NCI-H748 treated with DMSO at 0.1 percent for 48 hours (cell line): ENCODE results near the gene SPIRE1.
"Not testable (repeated sequence)": the region's sequence is repeated elsewhere in the genome, so short reads cannot be mapped to it uniquely, and the experiment has no call there.

Experiments
- DNase-seq: peaks from one replicate; lab custom pipeline; 2025; lab: John Stamatoyannopoulos, UW

SPIRE1 gene

DNA sequence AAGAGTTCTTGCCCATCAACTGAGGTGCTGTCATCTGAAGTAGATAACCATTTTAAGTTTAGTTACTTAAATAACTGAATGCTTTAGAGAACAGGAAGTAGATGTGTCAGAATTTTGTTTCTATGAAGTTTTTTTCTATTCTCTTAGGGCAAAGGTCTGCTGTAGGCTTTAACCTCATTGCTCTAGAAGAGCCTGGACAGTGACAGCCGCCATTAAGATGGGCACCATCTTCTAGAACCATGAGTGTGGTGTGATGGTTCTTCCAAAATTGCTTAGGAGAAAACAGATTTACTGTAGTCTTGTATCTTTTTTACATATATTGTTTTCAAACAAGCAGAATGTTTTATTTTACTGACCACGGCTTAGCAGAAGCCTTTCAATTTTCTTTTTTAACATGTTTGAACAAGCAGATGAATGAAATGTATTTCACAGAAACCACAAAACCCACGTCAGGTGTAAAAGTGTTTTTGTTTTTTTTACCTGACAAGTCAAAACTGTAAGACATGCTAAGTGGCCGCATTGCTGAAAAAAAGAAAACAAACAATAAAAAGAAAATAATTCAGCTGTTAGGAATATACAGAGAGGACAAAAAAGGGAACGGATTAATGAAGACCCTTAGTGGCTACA, 172.3 kb downstream of the SPIRE1 start:
- DNase-seq = no peak

DNA sequence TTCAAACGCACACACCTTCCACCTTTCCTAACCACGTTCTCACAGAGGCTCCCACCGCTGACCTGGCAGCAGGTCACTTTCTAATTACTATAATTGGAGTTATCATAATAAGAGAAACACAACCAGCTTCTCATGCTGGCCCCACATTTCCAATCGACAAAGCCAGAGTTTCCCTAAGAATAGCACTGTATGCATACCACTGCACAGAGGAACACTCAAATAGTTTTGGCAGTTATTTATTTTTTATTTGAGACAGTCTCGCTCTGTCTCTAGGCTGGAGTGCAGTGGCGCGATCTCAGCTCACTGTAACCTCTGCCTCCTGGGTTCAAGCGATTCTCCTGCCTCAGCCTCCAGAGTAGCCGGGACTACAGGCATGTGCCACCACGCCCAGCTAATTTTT, 176.0 kb downstream of the SPIRE1 start:
- not testable (repeated sequence) for DNase-seq

DNA sequence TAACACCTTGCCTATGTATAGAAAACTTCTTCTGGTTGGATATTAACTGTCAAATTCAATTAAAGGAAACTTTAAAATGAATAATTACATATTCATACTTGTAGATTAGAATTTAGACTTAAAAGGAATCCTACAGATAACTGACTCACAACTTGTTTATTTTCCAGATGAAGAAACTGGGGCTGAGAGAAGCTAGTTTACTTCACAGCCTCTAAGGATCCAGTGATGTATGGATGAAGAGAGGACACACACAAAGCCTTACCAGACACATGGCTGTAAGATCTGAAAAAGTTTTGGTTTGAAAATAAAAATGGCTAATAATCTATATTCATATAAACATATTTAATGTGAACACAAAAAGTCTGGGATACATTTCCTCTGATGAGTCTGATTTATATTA, 177.9 kb downstream of the SPIRE1 start:
- no peak for DNase-seq

DNA sequence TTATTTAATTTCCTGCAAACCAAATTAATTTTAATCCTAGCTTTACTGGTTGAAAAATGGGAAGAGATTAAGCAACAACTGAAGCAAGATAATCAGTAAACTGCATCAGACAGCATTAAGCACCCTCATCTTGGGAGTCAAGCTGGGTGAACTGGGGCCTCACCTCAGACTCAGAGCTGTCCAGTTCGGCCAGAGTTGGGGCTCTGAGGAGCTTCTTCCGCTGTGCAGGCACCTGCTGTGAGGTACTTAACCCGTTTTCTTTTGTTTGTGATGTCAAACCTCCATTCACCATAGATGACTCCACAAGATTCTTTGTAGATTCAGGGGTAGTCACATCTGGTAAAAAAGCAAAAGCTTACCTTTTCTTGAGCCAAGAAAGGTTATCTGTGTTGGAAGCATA, 178.4 kb downstream of the SPIRE1 start:
- no peak for DNase-seq

DNA sequence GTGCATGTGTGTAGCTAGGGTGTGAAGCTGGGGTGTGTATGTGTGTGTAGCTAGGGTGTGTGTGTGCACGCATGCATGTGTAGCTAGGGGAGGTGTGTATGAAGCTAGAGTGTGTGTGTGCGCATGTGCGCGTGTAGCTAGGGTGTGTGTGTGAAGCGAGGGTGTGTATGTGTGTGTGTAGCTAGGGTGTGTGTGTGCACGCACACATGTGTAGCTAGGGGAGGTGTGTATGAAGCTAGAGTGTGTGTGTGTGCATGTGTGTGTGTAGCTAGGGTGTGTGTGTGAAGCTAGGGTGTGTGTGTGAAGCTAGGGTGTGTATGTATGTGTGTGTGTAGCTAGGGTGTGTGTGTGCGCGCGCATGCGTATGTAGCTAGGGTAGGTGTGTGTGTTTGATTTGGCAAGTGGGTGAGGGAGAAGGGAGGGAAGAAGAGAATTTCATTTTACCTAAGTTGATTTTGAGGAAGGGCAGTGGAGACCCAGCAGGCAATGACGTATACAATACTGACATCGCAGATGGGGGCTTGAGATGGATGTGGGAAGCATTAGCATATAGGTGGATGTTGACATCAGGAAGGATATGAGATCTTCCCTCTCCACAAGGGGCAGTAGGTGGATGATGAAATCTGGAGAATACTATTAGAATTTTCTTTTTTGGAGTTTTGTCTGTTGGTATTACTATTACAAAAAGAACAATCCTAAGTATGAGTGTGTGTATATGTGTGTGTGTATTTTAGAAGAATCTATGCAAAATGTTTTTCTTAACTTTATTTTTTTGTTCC, 179.4 kb downstream of the SPIRE1 start:
- DNase-seq = no peak

DNA sequence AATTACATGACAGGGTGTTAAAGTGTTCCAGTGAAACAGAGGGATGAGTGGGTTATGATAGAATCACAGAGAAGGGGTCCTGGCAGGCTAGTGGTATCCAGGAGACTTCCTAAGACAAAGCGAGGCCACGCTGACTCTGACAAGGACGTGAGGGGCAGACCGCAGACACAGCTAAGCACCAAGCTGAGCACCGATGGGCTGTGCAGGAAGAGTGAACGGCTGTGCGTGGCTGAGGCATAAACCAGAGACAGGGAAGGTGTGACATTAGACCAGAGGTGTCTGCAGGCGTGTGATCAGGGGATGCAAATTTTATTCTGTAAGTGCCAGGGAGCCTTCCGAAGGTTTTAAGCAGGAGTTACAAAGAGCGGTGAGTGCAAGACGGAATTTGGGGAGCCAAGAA, 180.3 kb downstream of the SPIRE1 start:
- DNase-seq = no peak

DNA sequence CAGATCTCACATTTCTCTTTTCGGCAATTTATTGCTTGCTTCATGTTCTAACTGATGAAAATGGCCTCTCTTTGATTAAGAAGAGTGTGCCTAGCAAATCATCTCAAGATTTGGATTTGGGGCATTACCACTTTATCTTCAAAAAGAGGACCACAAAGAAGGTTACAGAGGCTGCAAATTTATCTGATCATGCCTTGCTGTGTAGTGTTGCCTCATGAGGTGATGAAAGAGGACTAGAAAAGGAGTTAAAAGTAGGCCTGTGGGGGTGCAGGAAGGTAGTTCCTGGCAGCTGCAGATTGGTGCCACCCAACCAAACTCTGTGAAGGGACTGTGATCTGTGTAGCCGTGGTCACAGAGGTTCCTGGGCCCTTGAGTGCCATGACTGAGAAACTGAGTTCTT, 181.0 kb downstream of the SPIRE1 start:
- DNase-seq = no peak

DNA sequence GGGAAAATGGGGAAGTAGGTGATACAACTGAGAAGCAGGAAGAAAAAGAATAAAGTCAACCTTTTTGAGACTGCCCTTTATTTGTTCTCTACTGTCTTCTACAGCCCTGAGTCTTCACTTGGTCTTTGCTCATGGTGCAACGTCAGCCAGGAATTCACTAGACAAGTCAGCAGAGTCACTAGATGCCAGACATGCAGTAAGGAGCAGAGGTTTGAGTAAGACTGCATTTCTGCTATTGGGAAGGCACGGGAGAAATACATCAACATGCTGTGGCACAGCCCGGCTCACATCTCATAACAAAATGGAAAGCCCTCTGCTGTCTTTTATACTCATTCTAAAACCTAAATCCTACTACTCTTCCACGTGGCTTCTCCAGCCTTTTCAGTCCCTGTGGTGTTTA, 183.0 kb downstream of the SPIRE1 start:
- no peak for DNase-seq

DNA sequence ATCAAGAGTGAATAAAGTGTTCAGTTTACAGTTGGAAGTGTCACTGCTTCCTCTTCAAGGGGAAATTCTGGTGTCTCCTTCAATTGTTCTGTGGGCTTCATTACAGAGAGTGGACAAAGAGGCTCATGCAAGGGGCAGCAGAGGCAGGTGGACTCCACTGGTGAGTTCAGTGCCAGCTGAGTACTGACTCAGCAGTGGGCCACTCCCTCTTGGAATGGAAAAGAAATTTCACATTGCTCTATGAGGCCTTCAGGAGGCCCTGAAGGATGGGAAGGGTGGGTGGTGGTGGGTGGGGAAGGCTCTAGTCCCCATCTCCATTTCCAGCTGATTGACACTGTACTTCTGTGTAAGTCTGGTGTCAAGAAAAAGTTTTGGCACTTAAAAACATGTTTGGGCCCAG, 183.8 kb downstream of the SPIRE1 start:
- DNase-seq = no peak

DNA sequence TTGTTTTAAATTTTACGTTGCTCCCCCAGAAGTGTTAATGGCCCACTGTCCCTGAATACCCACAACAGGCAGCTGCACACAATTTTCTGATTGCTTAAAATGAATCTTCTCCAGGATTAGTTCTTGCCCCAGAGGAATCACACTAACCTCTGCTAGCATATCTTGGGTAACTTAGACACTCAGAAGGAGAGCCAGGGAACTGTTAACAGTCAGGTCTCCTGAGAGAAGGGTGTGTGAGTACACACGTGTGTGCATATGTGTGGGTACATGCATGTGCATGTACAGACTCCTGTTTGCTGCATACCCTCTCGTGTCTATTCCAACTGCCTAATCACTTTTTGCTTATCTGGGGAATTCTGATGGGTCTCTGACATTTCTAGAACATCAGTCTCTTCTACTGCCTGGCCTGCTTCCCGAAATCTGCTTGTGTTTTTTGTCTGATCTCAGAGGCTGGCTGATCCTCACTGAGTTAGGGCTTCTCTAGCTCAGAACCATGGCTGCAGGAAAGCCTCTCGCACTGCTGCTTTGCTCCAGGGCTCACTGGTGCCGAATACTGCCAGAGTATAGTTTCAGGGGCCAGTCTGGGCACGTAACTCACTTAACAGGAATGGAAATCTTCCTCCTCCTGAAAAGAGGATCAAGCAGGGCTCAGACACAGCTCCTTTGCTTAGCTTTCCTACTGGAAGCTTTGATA, 187.4 kb downstream of the SPIRE1 start:
- no peak for DNase-seq

DNA sequence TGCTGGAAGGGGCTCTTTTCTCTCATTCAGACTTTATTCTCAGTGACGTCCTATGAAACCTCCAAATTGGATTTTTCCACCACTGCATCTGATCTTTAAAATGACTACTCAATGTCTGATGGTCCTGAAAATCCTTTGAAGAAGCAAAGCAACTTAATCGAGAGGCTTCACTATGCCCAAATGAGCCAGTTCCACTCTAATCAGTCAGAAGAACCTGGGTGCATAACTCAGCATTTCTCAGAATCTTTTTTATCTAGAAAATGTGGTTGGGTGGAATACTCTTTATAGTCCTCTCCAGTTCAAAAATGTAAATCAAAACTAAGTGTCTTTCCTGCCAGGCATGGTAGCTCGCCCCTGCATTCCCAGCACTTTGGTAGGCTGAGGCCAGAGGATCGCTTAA, 189.5 kb downstream of the SPIRE1 start:
- no peak for DNase-seq

DNA sequence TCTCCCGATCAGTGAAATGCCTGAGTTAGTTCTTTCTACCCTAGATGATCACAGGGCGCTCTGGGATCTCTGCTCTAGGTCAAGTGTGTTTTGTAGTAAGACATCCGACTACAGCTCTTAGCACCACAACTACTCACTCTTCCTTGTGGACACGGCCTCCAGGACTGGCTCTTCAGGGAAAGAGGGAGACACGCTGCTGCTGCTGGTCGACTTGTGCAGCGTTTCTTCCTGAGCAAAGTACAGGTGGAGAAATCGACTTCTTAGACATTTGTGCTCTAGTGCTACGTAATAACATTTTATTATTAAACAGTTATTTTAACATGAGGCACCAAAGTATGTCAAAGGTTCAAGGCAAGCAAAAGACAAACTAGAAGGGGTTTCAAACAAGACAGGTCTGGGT, 193.2 kb downstream of the SPIRE1 start:
- no peak for DNase-seq

DNA sequence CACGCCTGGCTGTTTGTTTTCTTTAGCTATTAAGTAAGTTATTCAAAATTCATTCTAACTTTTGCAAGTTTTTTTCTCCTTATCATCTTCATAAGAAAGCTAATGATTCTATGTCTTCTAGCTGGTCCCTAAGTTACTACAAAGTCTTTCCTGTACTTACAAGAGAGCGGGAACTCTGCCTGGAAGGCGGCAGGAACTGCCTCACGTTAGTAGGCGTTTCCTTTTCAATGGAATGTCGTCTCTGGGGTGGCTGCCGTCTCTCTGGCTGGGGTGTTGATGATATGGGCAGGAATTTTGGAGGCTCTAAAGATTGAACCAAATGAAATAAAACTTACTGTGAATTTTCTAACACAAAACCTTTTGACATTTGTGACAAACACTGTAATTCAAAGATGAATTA, 194.7 kb downstream of the SPIRE1 start:
- DNase-seq = no peak

DNA sequence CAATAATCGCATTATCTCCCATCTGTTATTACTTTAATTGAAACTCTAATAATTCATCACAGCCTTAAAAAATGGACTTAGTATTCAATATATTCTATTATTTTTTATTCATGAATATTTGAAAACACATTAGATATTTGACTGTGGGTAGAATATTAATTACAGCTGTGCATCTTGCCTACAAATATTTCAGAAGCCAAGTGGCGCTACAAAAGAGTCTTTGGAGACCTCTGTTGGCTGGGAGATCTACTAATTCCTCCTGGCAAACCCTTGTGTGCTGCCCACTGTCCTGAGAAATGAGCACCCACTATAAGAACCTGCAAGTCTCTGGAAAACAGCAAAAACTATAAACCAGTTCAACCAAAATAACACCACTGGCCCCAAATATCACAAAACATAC, 195.7 kb downstream of the SPIRE1 start:
- DNase-seq = no peak

DNA sequence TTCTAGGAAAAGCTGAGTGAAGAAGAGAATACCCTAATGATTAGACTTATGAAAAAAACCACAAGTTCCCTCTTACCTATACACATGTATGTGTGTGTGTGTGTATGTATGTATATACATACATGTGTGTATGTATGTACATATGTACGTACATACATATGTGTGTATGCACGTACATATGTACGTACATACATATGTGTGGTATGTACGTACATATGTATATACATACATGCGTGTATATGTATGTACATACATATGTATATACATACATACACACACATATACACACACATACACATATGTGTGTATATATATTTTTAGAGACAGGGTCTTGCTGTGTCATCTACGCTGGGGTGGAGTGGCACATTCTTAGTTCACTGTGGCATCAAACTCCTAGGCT, 196.6 kb downstream of the SPIRE1 start:
- no peak for DNase-seq

DNA sequence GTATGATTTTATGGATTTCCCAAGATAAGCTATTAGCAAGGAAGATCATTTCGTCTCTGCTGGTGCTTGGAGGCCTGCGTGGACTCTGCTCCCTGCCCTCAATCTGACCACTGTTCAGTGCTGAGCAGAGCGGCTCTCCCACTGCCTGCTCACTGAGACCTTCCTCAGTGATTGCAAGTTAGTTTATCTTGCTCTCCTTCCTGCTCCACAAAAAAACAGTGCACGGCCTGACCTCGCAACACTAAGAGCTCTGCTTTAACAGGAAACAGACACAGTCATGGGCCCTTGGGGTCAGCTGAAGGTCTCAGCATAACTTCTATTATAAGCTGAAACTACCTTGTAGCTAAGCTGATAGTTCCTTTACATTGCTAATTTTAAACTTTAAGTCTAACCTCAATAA, 197.0 kb downstream of the SPIRE1 start:
- DNase-seq = no peak

DNA sequence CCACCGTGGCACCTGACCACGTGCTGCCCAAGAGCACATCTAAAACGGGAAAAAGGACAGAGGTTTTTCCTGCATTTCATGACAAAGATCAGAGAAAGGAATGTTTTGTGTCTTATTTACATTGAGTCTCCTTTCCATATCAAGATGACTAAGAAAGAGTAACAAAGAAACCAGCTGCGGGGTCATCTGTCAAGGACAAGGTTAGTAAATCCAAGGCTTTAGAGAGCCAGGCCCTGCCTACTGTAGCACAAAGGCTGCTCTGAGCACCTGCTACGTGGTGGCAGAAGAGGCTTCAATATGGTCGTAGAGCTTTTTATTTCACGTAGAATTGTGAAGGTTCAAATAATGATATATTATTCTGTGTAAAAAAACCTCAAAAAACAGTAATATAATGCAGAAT, 199.1 kb downstream of the SPIRE1 start:
- DNase-seq = no peak

DNA sequence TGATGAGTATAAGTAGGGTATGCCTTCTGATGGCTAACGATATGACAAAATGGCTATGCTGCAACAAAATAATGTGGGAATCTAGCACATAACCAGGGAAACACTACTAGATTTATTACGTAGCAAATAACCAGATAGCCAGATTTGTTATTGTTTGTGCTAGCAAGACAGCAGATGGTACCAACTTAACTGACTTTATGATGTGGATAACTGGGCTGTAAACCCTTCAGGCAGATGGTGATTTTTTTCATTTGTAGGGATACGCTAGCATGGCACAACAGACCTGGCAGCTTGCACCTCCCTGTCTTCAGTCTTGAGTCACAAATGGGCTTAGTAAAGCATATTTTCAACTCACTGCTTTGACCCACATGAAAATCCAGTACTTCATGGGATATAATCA, 201.5 kb downstream of the SPIRE1 start:
- no peak for DNase-seq

DNA sequence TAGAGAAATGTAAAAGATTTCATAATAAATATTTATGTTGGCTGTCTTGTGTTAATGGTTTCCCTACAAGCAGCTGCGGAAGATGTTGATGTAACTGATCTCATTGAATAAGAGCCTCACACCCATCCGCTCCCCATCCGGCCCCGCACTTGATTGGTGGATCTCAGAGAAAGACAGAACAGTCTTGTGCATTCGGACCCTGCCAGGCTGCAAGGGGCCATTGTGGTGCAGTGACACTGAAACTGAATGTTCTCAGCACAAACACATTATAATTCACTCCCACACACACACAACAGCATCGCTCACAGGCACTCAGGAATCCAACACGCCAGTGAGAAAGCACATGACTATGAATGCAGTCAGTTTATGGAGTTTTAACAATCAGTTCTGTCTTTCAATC, 202.4 kb downstream of the SPIRE1 start:
- no peak for DNase-seq

DNA sequence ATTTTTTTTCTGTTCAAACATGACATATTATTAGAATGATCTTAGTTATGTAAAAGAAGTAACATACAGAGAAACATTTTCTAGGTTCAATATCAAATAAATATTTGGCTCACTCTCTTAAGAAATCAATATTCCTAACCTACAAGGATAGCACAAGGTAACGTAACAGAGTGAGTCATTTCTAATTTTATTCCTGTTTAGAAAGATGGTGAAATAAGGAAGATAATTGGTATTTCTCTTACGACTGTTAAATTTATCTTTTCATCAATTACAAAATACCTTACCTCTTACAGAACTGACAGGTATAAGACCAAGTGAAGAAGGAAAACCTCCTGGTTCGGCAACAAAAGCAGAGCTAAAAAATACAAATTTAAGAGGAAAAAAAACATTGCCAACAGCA, 205.1 kb downstream of the SPIRE1 start:
- DNase-seq = no peak

DNA sequence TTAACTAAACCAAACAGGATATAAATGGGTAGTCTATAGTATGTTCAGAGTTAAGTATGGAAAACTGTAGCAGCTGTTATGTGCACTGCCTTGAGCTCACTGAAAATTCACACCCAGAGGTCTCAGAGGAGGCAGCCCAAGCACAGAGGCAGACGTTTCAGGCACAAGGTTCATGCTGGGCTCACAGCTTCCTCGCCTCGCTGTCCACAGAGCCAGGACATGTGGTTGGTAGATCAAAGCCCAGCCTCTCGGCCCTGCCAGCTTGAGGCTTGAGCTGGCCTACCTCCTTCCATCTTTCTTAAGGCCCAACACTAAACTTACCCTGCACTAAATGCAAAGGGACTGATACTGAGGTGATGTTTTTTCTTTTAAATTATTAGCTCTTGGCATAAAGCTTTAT, 206.5 kb downstream of the SPIRE1 start:
- no peak for DNase-seq

DNA sequence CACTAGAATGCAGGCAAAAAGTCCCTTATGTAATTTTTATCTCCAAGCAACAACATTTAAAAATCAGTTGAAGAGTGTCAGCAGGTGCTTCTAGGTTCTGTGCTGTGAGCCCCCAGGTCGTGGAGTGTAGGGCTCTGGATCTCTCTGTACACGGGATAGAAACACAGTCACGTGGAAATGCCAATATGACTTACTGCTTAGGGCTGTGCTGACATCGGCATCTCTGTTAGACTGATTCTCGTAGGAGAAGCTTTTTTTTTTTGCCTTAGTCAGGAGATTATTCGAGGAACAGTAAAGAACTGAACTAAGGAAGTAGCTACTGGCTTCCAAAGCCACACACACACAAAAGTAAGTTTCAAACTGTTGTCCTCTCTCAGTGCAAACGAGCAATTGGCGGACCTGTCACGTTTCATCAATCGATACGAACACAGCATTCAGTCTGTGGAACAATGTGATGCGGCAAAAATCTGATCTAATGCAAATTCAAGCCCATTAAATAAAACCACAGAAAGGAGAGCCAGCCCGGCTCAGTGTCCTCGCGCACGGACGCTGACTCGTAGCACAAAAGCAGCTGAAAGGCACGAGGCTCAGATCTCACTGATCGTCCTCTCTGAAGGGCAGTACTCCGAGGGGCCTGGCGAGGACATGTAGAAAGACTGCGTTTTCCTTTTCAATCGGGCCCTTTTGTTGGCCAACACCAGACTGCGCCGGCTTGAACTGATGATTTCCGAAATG, 208.7 kb downstream of the SPIRE1 start:
- no peak for DNase-seq

DNA sequence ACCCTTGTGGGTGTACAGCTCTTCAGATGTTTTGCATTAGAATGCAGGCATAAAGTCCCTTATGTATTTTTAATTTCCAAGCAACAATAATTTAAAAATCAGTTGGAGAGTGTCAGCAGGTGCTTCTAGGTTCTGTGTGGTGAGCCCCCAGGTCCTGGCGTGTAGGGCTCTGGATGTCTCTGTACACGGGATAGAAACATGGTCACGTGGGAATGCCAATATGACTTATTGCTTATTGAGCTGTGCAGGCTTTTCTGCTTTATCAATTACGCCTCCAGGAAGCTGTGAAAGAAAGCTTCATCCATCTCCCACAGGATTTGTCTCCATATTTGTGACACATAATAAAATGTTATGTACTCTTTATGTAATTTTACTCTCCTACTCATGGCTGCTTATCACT, 212.4 kb downstream of the SPIRE1 start:
- no peak for DNase-seq
